Small intestine (tissue), 7 donors: Measurements from ENCODE around the gene PPP2R2B. TPM values are rescaled to one million over a fixed set of nuclear protein-coding genes. Genes with fewer than 3 reads are reported as not detected.

ENCODE experiments used
- DNase-seq, 2 donors: peaks; one replicate each; pipeline versions ENCODE4 v3.0.0 to v3.0.0-alpha.2; 2013
- FAIRE-seq: peaks from 2 replicates; lab custom pipeline; 2012; peaks lifted over from hg19 to GRCh38; lab: Jason Lieb, UNC
- H3K27ac ChIP-seq, 3 donors: one replicate each; pipeline ENCODE4 v1.5.1; 2013; ENCODE audit warnings: low read length in 2 of 3, mild to moderate bottlenecking in 2 of 3, control low read depth in 1 of 3, inconsistent platforms in 1 of 3, low read depth in 1 of 3, moderate library complexity in 1 of 3
- H3K27me3 ChIP-seq, 3 donors: one replicate each; pipeline ENCODE4 v1.6.1; 2013; ENCODE audit warnings: low read length in 3 of 3, inconsistent platforms in 1 of 3; ENCODE audit not compliant: control insufficient read depth in 3 of 3, insufficient read depth in 3 of 3
- H3K36me3 ChIP-seq, 3 donors: one replicate each; pipeline ENCODE4 v1.6.1; 2013; ENCODE audit warnings: low read length in 3 of 3, inconsistent platforms in 1 of 3, low read depth in 1 of 3, mild to moderate bottlenecking in 1 of 3, moderate library complexity in 1 of 3; ENCODE audit not compliant: control insufficient read depth in 3 of 3, insufficient read depth in 2 of 3
- H3K4me1 ChIP-seq, 3 donors: one replicate each; pipeline ENCODE4 v1.6.1; 2013; ENCODE audit warnings: low read length in 2 of 3, inconsistent platforms in 1 of 3, low read depth in 1 of 3, mild to moderate bottlenecking in 1 of 3, moderate library complexity in 1 of 3; ENCODE audit not compliant: control insufficient read depth in 3 of 3, insufficient read depth in 2 of 3
- H3K4me3 ChIP-seq, 3 donors: one replicate each; pipeline ENCODE4 v1.5.1; 2013; ENCODE audit warnings: low read length in 3 of 3, control low read depth in 1 of 3, inconsistent platforms in 1 of 3, low read depth in 1 of 3, mild to moderate bottlenecking in 1 of 3, moderate library complexity in 1 of 3
- H3K9me3 ChIP-seq, 2 donors: one replicate each; pipeline ENCODE4 v1.6.1; 2013; ENCODE audit warnings: low read depth in 1 of 2, low read length in 1 of 2; ENCODE audit not compliant: control insufficient read depth in 2 of 2, insufficient read depth in 1 of 2
- WGBS, 3 donors: extraction: QIAGEN DNeasy Blood & Tissue Kit; methylation state at CpG; one replicate each; pipeline ENCODE4 v1.1.7; 2013; 5-methylcytosine and 5-hydroxymethylcytosine counted together
- polyA plus RNA-seq, 4 donors: library from polyadenylated mRNA; stranded (reverse) in 3 of 4; unstranded in 1 of 4; fragments of 200-250 nt in 3 of 4; fragments of 120-200 nt in 1 of 4; gene quantifications; one replicate each; pipeline versions ENCODE4 v1.2.1 to v1.2.3, GENCODE V29; 2013
- donor health status: healthy with polysubstance abuse.
- donor health status: control.
- donor health status: control.
- donor health status: Bipolar disorder and iron deficiency.
- donor health status: healthy.

The PPP2R2B gene
- polyA plus RNA-seq, 4 donors, result 0.22 to 3.8 (median 1.6) TPM

DNA sequence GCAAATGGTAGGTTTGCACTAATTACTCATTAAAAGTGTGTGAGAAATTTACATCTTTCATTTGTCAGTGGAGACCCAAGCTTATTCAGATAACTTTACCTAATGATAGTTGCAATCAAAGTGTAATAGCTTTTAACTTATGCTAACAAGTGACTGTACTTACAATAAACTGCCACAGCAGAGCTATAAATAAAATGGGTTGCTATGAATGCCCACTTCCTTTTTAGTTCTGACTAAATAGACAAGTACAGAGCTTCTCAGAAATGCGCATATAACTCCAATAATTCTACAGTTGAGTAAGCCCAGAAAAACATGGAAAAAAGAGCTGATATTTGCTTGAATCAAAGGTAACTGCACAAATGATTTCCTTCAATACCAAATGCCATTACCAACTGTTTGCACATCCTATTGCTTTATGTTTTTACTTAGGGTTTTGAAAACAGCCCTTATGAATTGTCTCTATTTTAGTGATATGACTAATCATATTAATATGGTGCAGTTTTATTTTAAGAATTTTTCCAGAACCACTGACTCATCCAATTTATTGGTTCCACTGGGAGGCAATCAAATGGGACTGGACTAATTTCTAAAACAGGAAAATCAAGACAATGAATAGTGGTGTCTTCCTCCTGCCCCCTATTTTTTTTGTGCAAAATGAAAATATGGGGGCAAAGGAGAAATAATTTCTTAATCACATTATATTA, 84.1 kb downstream of the PPP2R2B start:
- Histone ChIP-seq H3K27ac (no peak overlapping the region), H3K4me3 (no peak overlapping the region), H3K4me1 (no peaks in the 10 kb centered on the region), H3K9me3 (no peaks in the 10 kb centered on the region), H3K27me3 (no peaks in the 10 kb centered on the region), H3K36me3 (no peaks in the 10 kb centered on the region)
- WGBS, 3 donors, result 58 to 86% (median 68%) methylated on average over 1 of the region's 1 CpG
- FAIRE-seq (no peak), DNase-seq (peak in 1 of 2 donors; percentile 5)

DNA sequence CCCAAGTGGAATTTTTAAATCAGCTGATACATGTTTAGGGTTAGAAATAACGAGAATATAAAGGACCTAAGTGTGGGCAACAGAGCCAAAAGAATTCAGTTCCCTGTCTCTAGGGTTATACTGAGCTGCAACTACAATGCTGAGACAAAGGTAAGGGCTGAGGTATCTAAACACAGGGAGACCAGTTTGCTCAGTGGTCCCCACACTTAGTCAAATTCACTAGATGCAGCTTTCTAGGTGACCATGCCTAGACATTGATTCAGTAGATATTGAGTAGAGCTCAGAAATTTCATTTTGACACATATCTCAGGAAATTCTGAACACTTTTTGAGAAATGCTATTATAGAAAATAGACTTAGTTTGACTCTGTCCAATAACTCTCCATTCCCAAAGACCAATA, 84.8 kb downstream of the PPP2R2B start:
- Histone ChIP-seq H3K27ac (no peak overlapping the region), H3K27me3 (no peaks in the 10 kb centered on the region), H3K36me3 (no peaks in the 10 kb centered on the region), H3K4me1 (no peaks in the 10 kb centered on the region), H3K9me3 (no peaks in the 10 kb centered on the region), H3K4me3 (no peak overlapping the region)
- FAIRE-seq (no peak), DNase-seq (no peak)
- WGBS, 3 donors, result 62 to 78% (median 70%) methylated on average over 1 of the region's 1 CpG

DNA sequence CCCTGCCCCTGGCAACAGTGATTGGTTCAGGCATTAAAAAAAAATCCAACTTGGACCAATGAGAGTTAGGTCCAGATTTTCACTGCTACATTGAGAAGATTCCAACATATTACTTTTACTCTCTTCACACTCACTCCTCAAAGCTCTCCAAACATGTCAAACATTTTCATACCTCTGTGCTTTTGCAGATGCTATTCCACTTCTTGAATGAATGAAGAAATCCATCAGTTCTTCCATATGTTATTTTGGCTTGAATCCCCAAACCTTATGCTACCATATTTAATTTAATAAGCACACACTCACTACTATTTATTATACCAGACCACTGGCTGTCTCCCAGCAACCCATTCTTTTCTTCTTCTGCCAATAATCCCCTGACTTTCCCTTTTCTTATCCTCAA, 87.1 kb downstream of the PPP2R2B start:
- Histone ChIP-seq H3K4me3 (no peak overlapping the region), H3K27me3 (no peaks in the 10 kb centered on the region)
- no peak for FAIRE-seq

DNA sequence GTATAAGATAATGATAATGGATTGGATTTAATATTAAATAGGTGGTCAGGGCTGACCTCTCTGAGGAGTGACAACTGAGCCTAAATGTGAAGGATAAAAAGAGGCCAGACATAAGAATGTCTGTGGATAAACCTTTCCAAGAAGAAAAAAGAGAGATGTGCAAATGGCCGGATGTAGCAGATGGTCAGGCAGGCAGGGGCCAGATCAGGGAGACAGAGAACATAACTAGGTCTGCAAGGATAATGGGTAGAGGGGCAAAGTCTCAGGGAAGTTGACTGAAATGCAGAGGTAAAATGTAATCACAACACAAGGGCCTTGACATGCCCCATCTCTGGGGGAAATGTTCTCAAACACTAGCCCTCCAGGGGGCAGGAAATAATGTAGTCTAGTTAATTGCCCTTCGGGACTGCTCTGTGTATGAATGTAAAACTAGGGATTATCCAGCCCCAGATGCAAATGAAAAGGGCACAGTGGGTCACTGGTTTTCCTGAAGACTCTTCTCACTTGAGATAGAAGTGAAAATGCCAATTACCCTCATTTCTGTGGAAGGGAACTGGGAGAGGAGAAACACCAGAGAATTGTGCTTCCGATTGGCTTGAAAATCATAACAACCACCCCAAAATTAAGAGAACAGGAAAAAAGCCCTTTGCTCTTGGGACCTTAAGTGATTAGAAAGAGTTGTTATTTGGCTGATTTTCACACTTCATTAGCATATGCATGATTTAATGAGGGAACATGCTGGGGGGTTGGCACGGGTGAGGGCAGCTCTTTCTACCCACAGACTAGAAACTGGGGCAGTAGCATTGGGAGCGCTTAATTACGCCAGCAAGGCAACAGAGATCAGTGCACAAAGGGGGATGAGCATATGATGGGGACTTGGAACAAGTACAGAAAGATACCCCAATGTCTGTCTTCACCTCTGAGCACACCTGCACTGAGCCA, 88.6 kb downstream of the PPP2R2B start:
- no peaks in the 10 kb centered on the region for H3K27me3 ChIP-seq
- no peak for FAIRE-seq

More for the DNA sequence above, 87.1 kb downstream of the PPP2R2B start:
- no peaks in the 10 kb centered on the region for H3K4me1 ChIP-seq
- H3K9me3 ChIP-seq, result no peaks in the 10 kb centered on the region
- no peaks in the 10 kb centered on the region for H3K36me3 ChIP-seq
- no peak overlapping the region for H3K27ac ChIP-seq
- DNase-seq, result no peak

GRCh38 chr5:146788898-146789297, 89.7 kb downstream of the PPP2R2B start:
- H3K4me3 ChIP-seq, result no peak overlapping the region
- H3K4me1 ChIP-seq, result no peaks in the 10 kb centered on the region
- FAIRE-seq, result no peak
- H3K27me3 ChIP-seq, result no peaks in the 10 kb centered on the region
- no peak overlapping the region for H3K27ac ChIP-seq
- WGBS, 3 donors, result 47 to 61% (median 48%) methylated on average over 2 of the region's 2 CpGs
- no peaks in the 10 kb centered on the region for H3K36me3 ChIP-seq
- H3K9me3 ChIP-seq, result no peaks in the 10 kb centered on the region
- DNase-seq, result no peak

More for the DNA sequence above, 88.6 kb downstream of the PPP2R2B start:
- 74 to 81% (median 76%) methylated on average over 6 of the region's 6 CpGs for WGBS, 3 donors
- no peak for DNase-seq
- Histone ChIP-seq H3K4me3 (no peak overlapping the region), H3K27ac (no peak overlapping the region), H3K9me3 (no peaks in the 10 kb centered on the region), H3K36me3 (no peaks in the 10 kb centered on the region), H3K4me1 (no peaks in the 10 kb centered on the region)

GRCh38 chr5:146785065-146785464, 93.5 kb downstream of the PPP2R2B start:
- Histone ChIP-seq H3K4me3 (no peak overlapping the region), H3K9me3 (no peaks in the 10 kb centered on the region), H3K27me3 (no peaks in the 10 kb centered on the region), H3K4me1 (no peaks in the 10 kb centered on the region), H3K27ac (no peak overlapping the region), H3K36me3 (no peaks in the 10 kb centered on the region)
- no peak for DNase-seq
- WGBS, 3 donors, result 49 to 53% (median 50%) methylated on average over 3 of the region's 3 CpGs
- FAIRE-seq, result no peak

DNA sequence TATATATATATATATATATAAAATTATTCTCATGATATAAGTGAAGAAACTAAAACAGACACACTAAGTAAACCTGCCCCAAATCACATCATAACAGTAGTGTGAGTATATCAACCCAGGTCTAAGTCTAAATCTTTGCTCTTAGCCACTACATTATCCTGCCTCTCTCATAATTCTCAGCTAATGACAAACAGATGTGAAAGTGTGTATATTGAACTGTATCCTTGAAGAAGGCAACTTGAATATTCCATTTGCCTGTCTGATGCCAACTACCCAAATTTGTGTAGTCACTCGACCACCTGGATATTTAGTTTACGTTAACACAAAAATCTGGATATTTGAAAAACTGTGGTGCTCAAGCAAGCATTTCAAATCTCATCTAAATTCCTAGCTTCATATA, 97.4 kb downstream of the PPP2R2B start:
- FAIRE-seq, result no peak
- Histone ChIP-seq H3K4me1 (no peaks in the 10 kb centered on the region), H3K27me3 (no peaks in the 10 kb centered on the region), H3K27ac (no peak overlapping the region), H3K4me3 (no peak overlapping the region), H3K36me3 (no peaks in the 10 kb centered on the region), H3K9me3 (no peaks in the 10 kb centered on the region)
- DNase-seq, result no peak
- 69 to 89% (median 89%) methylated on average over 2 of the region's 2 CpGs for WGBS, 3 donors

- H3K27me3 ChIP-seq, result no peaks in the 10 kb centered on the region
- no peaks in the 10 kb centered on the region for H3K36me3 ChIP-seq
- H3K9me3 ChIP-seq, result no peaks in the 10 kb centered on the region
- no peak overlapping the region for H3K27ac ChIP-seq
- H3K4me3 ChIP-seq, result no peak overlapping the region
- WGBS, 3 donors, result 80 to 87% (median 81%) methylated on average over 10 of the region's 10 CpGs
- H3K4me1 ChIP-seq, result no peaks in the 10 kb centered on the region
- FAIRE-seq, result no peak
- DNase-seq, result no peak
Measured at GRCh38 chr5:146779211-146779869, 99.2 kb downstream of the PPP2R2B start.
